Mesendoderm (in vitro differentiated cells): ENCODE measurements around the gene HES4.

ENCODE experiments used
- DNase-seq: peaks from one replicate; pipeline ENCODE4 v3.0.0; 2013
- H2AK5ac ChIP-seq: 2 replicates; pipeline ENCODE4 v1.6.1; 2013; ENCODE audit warnings: low read length, inconsistent platforms
- H2BK120ac ChIP-seq: 2 replicates; pipeline ENCODE4 v1.6.1; 2013; ENCODE audit warnings: low read depth, mild to moderate bottlenecking, low read length, moderate library complexity, mixed read lengths
- H2BK15ac ChIP-seq: replicated peaks from 2 replicates; pipeline ENCODE4 v1.6.1; 2013; ENCODE audit warnings: low read depth, mild to moderate bottlenecking, moderate library complexity
- H2BK5ac ChIP-seq: 2 replicates; pipeline ENCODE4 v1.6.1; 2013; ENCODE audit warnings: low read length, inconsistent platforms
- H3K18ac ChIP-seq: 2 replicates; pipeline ENCODE4 v1.6.1; 2013; ENCODE audit warnings: mild to moderate bottlenecking, low read length, mixed read lengths
- H3K23ac ChIP-seq: one replicate; pipeline ENCODE4 v1.6.1; 2013; ENCODE audit warnings: low read length
- H3K27ac ChIP-seq: 2 replicates; pipeline ENCODE4 v1.5.1; 2013; ENCODE audit warnings: low read depth, mild to moderate bottlenecking, inconsistent platforms, low read length, moderate library complexity
- H3K27me3 ChIP-seq: 2 replicates; pipeline ENCODE4 v1.6.1; 2013; ENCODE audit warnings: low read length, control low read depth, mild to moderate bottlenecking, inconsistent platforms; ENCODE audit not compliant: insufficient read depth, poor library complexity
- H3K36me3 ChIP-seq: 2 replicates; pipeline ENCODE4 v1.6.1; 2013; ENCODE audit warnings: low read length, inconsistent platforms; ENCODE audit not compliant: control insufficient read depth, insufficient read depth
- H3K4ac ChIP-seq: one replicate; pipeline ENCODE4 v1.6.1; 2013; ENCODE audit warnings: low read depth, mild to moderate bottlenecking, low read length, moderate library complexity
- H3K4me1 ChIP-seq: 2 replicates; pipeline ENCODE4 v1.6.1; 2013; ENCODE audit warnings: low read depth, low read length, inconsistent platforms; ENCODE audit not compliant: control insufficient read depth
- H3K4me2 ChIP-seq: 2 replicates; pipeline ENCODE4 v1.6.1; 2013; ENCODE audit warnings: low read length
- H3K4me3 ChIP-seq: 2 replicates; pipeline ENCODE4 v1.5.1; 2013; ENCODE audit warnings: mild to moderate bottlenecking, low read length
- H3K56ac ChIP-seq: one replicate; pipeline ENCODE4 v1.6.1; 2013; ENCODE audit warnings: low read length
- H3K79me1 ChIP-seq: 2 replicates; pipeline ENCODE4 v1.6.1; 2013; ENCODE audit warnings: low read length, inconsistent platforms
- H3K79me2 ChIP-seq: 2 replicates; pipeline ENCODE4 v1.6.1; 2013; ENCODE audit warnings: mild to moderate bottlenecking, low read length; ENCODE audit not compliant: control insufficient read depth, insufficient read depth
- H3K9ac ChIP-seq: 2 replicates; pipeline ENCODE4 v1.6.1; 2013; ENCODE audit warnings: low read length, inconsistent platforms
- H4K5ac ChIP-seq: one replicate; pipeline ENCODE4 v1.6.1; 2013; ENCODE audit warnings: low read length
- H4K8ac ChIP-seq: one replicate; pipeline ENCODE4 v1.6.1; 2013; ENCODE audit warnings: low read depth, mild to moderate bottlenecking, control low read depth, low read length, moderate library complexity
- WGBS: extraction: QIAGEN DNeasy Blood & Tissue Kit; methylation state at CpG from one replicate; pipeline ENCODE4 v1.1.7; 2013; ENCODE audit warnings: low lambda C conversion rate, missing lambda C conversion rate; ENCODE audit not compliant: insufficient coverage; ENCODE audit errors: extremely low coverage; 5-methylcytosine and 5-hydroxymethylcytosine counted together

The HES4 gene

DNA sequence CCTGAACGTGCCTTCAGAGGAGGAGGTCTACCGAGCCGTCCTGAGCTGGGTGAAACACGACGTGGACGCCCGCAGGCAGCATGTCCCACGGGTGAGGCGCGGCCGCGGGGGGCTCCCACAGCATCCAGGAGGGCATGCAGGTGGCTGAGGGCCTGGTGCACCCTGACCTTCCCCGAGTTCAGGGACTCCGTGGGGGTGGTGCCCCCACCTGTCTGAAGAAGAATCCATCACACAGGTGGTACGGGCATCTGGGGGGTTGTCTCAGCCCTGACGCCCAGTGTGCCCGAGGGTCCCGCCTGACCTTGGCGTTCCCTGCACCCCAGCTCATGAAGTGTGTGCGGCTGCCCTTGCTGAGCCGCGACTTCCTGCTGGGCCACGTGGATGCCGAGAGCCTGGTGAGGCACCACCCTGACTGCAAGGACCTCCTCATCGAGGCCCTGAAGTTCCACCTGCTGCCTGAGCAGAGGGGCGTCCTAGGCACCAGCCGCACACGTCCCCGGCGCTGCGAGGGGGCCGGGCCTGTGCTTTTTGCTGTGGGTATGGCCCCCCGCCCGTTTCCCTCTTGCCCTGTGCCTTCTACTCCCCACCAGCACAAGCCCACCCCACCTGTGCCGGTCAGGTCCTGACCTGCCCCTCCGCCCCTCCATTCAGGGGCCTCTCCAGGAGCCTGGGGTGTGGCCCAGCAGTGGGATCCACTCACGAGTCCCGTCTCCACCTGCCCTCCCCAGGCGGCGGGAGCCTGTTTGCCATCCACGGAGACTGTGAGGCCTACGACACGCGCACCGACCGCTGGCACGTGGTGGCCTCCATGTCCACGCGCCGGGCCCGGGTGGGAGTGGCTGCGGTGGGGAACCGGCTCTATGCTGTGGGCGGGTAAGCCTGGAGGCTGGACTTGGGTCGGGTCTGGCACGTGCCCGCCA lies 37.3 kb downstream of the HES4 start:
- no peak overlapping the region for H3K4me3 ChIP-seq
- H3K4me1 ChIP-seq: no peaks in the 10 kb centered on the region
- no CpG with 5 or more reads among the region's 57 CpGs for WGBS
- no peak overlapping the region for H3K23ac ChIP-seq
- peaks cover 10% of the 10 kb centered on the region for H3K79me2 ChIP-seq
- H3K4ac ChIP-seq: no peak overlapping the region
- H3K4me2 ChIP-seq: no peak overlapping the region
- H3K79me1 ChIP-seq: peaks cover 8% of the 10 kb centered on the region
- H3K9ac ChIP-seq: no peak overlapping the region
- no peak overlapping the region for H4K8ac ChIP-seq
- no peak overlapping the region for H3K27ac ChIP-seq
- H3K18ac ChIP-seq: no peak overlapping the region
- no peak overlapping the region for H2BK15ac ChIP-seq
- H4K5ac ChIP-seq: no peak overlapping the region
- no peak for DNase-seq
- no peak overlapping the region for H2BK5ac ChIP-seq
- H3K27me3 ChIP-seq: no peaks in the 10 kb centered on the region
- no peak overlapping the region for H3K56ac ChIP-seq
- no peaks in the 10 kb centered on the region for H3K36me3 ChIP-seq
- no peak overlapping the region for H2BK120ac ChIP-seq
- H2AK5ac ChIP-seq: no peak overlapping the region

DNA sequence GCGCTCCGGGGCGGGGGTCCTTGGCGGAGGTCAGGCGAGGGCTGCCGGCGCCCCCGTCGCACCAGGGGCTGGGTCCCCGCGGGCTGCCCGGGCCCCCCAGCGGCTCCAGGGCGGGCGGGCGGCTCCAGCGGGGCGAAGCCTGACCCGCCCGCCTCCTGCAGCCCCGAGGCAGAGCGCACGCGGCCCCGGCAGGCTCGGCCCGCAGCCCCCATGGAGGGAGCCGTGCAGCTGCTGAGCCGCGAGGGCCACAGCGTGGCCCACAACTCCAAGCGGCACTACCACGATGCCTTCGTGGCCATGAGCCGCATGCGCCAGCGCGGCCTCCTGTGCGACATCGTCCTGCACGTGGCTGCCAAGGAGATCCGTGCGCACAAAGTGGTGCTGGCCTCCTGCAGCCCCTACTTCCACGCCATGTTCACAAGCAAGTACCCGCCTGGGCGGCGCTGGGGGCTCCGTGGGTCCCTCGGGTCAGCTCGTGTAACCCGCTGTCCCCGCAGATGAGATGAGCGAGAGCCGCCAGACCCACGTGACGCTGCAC lies 38.7 kb downstream of the HES4 start:
- H3K27ac ChIP-seq: no peak overlapping the region
- H2AK5ac ChIP-seq: no peak overlapping the region
- H4K5ac ChIP-seq: no peak overlapping the region
- H3K79me1 ChIP-seq: peaks cover 14% of the 10 kb centered on the region
- H3K4me1 ChIP-seq: no peaks in the 10 kb centered on the region
- H4K8ac ChIP-seq: no peak overlapping the region
- peak overlapping the region; percentile 78 for H3K9ac ChIP-seq
- no CpG with 5 or more reads among the region's 56 CpGs for WGBS
- no peak overlapping the region for H2BK15ac ChIP-seq
- peaks cover 1% of the 10 kb centered on the region for H3K36me3 ChIP-seq
- H3K4ac ChIP-seq: no peak overlapping the region
- H3K23ac ChIP-seq: no peak overlapping the region
- H3K56ac ChIP-seq: peak overlapping the region; percentile 66
- no peak for DNase-seq
- no peak overlapping the region for H2BK120ac ChIP-seq
- H2BK5ac ChIP-seq: no peak overlapping the region
- peak overlapping the region; percentile 70 for H3K4me3 ChIP-seq
- H3K18ac ChIP-seq: peak overlapping the region; percentile 51
- H3K4me2 ChIP-seq: peak overlapping the region; percentile 12
- H3K27me3 ChIP-seq: no peaks in the 10 kb centered on the region
- H3K79me2 ChIP-seq: peaks cover 15% of the 10 kb centered on the region

- peak within 1 kb of the TSS; percentile 70 for H3K4me3 ChIP-seq
- no peaks in the 10 kb centered on the region for H3K4me1 ChIP-seq
- peak; percentile 81 for DNase-seq
- no peak within 1 kb of the TSS for H4K8ac ChIP-seq
- H3K36me3 ChIP-seq: peaks cover 4% of the 10 kb centered on the region
- no peak within 1 kb of the TSS for H2BK5ac ChIP-seq
- peaks cover 15% of the 10 kb centered on the region for H3K79me2 ChIP-seq
- peaks cover 14% of the 10 kb centered on the region for H3K79me1 ChIP-seq
- no peak within 1 kb of the TSS for H4K5ac ChIP-seq
- H3K56ac ChIP-seq: peak within 1 kb of the TSS; percentile 80
- H2AK5ac ChIP-seq: no peak within 1 kb of the TSS
- H3K27ac ChIP-seq: no peak within 1 kb of the TSS
- peak within 1 kb of the TSS; percentile 44 for H3K4ac ChIP-seq
- H2BK120ac ChIP-seq: no peak within 1 kb of the TSS
- H2BK15ac ChIP-seq: no peak within 1 kb of the TSS
- WGBS: no CpG with 5 or more reads among the region's 109 CpGs
- peak within 1 kb of the TSS; percentile 20 for H3K4me2 ChIP-seq
- no peaks in the 10 kb centered on the region for H3K27me3 ChIP-seq
- peak within 1 kb of the TSS; percentile 51 for H3K18ac ChIP-seq
- H3K9ac ChIP-seq: peak within 1 kb of the TSS; percentile 78
- H3K23ac ChIP-seq: no peak within 1 kb of the TSS
These were observed 39.4 kb downstream of the HES4 start, which contains the start of gene KLHL17 for GRCh38 chr1:960363-961131. KLHL17 (plus strand) TSS chr1:960584; CDS start chr1:960694, 110 bp downstream.

GRCh38 chr1:959731-960362 lies 40.0 kb downstream of the HES4 start:
- H2BK5ac ChIP-seq: no peak overlapping the region
- peaks cover 14% of the 10 kb centered on the region for H3K79me1 ChIP-seq
- no peak overlapping the region for H3K27ac ChIP-seq
- H3K27me3 ChIP-seq: no peaks in the 10 kb centered on the region
- H3K4me1 ChIP-seq: no peaks in the 10 kb centered on the region
- no peak overlapping the region for H3K4me3 ChIP-seq
- DNase-seq: no peak
- H3K4me2 ChIP-seq: no peak overlapping the region
- no peak overlapping the region for H2BK120ac ChIP-seq
- no peak overlapping the region for H4K8ac ChIP-seq
- H3K36me3 ChIP-seq: peaks cover 9% of the 10 kb centered on the region
- no peak overlapping the region for H3K23ac ChIP-seq
- H4K5ac ChIP-seq: no peak overlapping the region
- no peak overlapping the region for H2BK15ac ChIP-seq
- peaks cover 15% of the 10 kb centered on the region for H3K79me2 ChIP-seq
- H3K18ac ChIP-seq: no peak overlapping the region
- peak overlapping the region; percentile 80 for H3K56ac ChIP-seq
- peak overlapping the region; percentile 49 for H3K9ac ChIP-seq
- H2AK5ac ChIP-seq: no peak overlapping the region
- WGBS: no CpG with 5 or more reads among the region's 57 CpGs
- no peak overlapping the region for H3K4ac ChIP-seq

DNA sequence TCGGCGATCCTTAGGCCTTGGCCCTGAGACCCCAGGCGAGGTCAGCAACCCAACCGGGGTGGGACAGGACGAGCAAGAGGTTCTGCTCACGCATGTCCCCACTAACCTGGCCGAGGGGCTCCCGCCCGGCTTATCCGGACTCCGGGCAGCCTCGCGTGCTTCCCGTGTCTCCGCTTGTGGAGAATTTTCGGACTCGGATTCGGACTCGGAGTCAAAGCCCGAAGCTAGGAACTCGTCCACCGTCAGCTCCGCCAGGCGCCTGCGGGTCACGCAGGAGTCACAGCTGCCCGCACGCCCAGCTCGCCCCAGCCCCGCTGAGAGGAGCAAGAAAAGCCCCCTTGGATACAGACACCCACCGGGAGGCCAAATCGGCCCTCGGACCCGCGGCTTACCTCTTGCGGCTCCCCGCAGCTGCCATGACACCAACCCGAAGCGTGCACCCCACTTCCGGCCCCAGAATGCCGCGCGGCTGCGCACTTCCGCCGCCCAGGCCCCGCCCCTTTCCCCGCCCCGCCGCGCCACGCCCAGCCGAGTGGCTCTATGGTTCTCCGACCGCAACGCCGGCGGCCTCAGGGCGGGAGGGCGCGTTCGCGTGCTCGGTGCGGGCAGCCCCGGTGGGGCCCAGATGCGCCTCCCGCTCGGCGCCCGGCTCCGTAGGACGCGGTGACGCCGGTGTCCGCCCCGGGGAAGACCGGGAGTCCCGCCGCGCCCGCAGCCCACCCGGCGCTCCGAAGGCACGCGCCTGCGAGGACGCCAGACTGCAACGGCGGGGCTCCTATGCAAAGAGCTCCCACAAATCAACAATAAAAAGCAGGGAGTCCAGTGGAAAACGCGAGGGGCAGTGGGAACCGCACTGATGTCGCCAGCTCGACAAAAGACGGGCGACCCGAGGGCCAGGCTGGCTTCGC lies 40.8 kb downstream of the HES4 start, which contains the start of gene NOC2L:
Gene NOC2L, minus strand, starts transcription at position 434 of the 908 bp plus-strand sequence. Its CDS starts 16 bp downstream, at position 418.
- H3K27ac ChIP-seq: no peak within 1 kb of the TSS
- H3K4ac ChIP-seq: no peak within 1 kb of the TSS
- no peak within 1 kb of the TSS for H2BK120ac ChIP-seq
- peaks cover 14% of the 10 kb centered on the region for H3K79me1 ChIP-seq
- H3K4me1 ChIP-seq: no peaks in the 10 kb centered on the region
- H3K4me3 ChIP-seq: peak within 1 kb of the TSS; percentile 98
- peak within 1 kb of the TSS; percentile 12 for H3K18ac ChIP-seq
- H3K23ac ChIP-seq: no peak within 1 kb of the TSS
- H3K56ac ChIP-seq: peak within 1 kb of the TSS; percentile 93
- peak within 1 kb of the TSS; percentile 67 for H3K4me2 ChIP-seq
- no peaks in the 10 kb centered on the region for H3K27me3 ChIP-seq
- peak within 1 kb of the TSS; percentile 97 for H3K9ac ChIP-seq
- peaks cover 12% of the 10 kb centered on the region for H3K36me3 ChIP-seq
- no peak within 1 kb of the TSS for H2BK5ac ChIP-seq
- peak within 1 kb of the TSS; percentile 18 for H2AK5ac ChIP-seq
- no peak within 1 kb of the TSS for H2BK15ac ChIP-seq
- no peak within 1 kb of the TSS for H4K8ac ChIP-seq
- peak; percentile 90 for DNase-seq
- peaks cover 15% of the 10 kb centered on the region for H3K79me2 ChIP-seq
- no peak within 1 kb of the TSS for H4K5ac ChIP-seq
- WGBS: no CpG with 5 or more reads among the region's 101 CpGs
